NB4 (cell line): ENCODE data around the gene RELT.

Experiments
- CTCF ChIP-seq: IDR thresholded peaks from one replicate; pipeline ENCODE4 v1.5.1; 2012; ENCODE audit warnings: low read depth, low read length
- POLR2A ChIP-seq: IDR thresholded peaks from 2 replicates; pipeline ENCODE4 v1.6.1; 2011; ENCODE audit warnings: mild to moderate bottlenecking; ENCODE audit not compliant: insufficient read length; ENCODE audit errors: extremely low read depth
- TF ChIP-seq, protein P1 (sequence below): IDR thresholded peaks from 2 replicates; pipeline ENCODE4 v1.6.1; 2011; ENCODE audit warnings: low read depth, low read length

DNA sequence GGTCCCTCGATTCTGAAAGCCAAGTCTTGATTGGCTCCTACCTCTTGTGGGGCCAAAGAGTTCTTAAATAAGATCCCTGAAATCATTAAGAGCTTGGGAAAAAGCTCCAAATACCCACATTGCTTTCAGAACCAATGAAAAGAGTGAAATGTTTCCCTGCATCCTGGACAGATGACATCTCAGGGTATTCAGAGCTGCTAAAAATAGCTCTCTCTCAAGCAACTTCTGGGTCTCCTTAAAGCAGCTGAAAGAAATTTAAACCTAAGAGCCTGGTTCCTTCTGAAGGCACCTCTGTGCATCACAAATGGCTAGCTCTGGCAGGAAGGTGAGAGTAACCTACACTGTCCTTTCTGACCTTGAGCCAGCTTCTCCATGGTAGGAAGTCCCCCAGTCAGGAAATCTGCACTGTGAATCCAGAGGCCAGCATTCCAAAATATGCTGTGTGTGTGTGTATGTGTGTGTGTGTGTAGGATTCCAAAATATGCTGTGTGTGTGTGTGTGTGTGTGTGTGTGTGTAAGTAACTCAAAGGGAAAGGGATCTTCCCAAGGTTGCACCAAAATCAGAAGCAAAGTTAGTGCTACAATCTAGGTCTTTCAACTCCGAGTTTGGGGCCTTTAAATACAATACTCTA is 50.1 kb downstream of the RELT start:
- TF ChIP-seq CTCF (no peak), POLR2A (no peak)
- TF ChIP-seq, protein P1, sequence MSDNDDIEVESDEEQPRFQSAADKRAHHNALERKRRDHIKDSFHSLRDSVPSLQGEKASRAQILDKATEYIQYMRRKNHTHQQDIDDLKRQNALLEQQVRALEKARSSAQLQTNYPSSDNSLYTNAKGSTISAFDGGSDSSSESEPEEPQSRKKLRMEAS = no peak
